MCF 10A (cell line): ENCODE results near the gene PARD3B. TPM values are rescaled to one million over a fixed set of nuclear protein-coding genes. Genes with fewer than 3 reads are reported as not detected.

Experiments used
- BruUV-seq: library from RNA; stranded (reverse); fragments of 400-500 nt; replicated peaks from 2 replicates; lab custom pipeline; 2021; lab: Mats Ljungman, UMichigan
- CTCF ChIA-PET: fragments of 300-600 bp; sonication (Branson Sonifier 250); formaldehyde crosslinking; extraction: SDS; loops from one replicate; lab custom pipeline; 2021; ENCODE audit warnings: antibody characterized with exemption, inconsistent platforms; lab: Yijun Ruan, JAX
- POLR2A ChIA-PET: fragments of 300-600, 350-650 bp; sonication (Branson Sonifier 250); formaldehyde crosslinking; extraction: SDS; loops from one replicate; lab custom pipeline; 2020; ENCODE audit warnings: antibody characterized with exemption, inconsistent platforms; lab: Yijun Ruan, JAX
- DNase-seq: peaks from one replicate; pipeline ENCODE4 v3.0.0-alpha.2; 2018; ENCODE audit not compliant: unreplicated experiment
- H3K27ac Mint-ChIP-seq: one replicate; pipeline ENCODE4 v1.8.0; 2022; ENCODE audit warnings: mild to moderate bottlenecking, low read depth, mixed read lengths; ENCODE audit not compliant: unreplicated experiment
- H3K27me3 Mint-ChIP-seq: one replicate; pipeline ENCODE4 v1.8.0; 2022; ENCODE audit warnings: mixed read lengths; ENCODE audit not compliant: insufficient read depth, unreplicated experiment
- H3K36me3 Mint-ChIP-seq: one replicate; pipeline ENCODE4 v1.8.0; 2022; ENCODE audit warnings: mild to moderate bottlenecking, moderate library complexity, mixed read lengths; ENCODE audit not compliant: insufficient read depth, unreplicated experiment
- H3K4me1 Mint-ChIP-seq: one replicate; pipeline ENCODE4 v1.8.0; 2022; ENCODE audit warnings: mixed read lengths; ENCODE audit not compliant: insufficient read depth, unreplicated experiment
- H3K4me3 Mint-ChIP-seq: one replicate; pipeline ENCODE4 v1.8.0; 2022; ENCODE audit warnings: mild to moderate bottlenecking, moderate library complexity, mixed read lengths; ENCODE audit not compliant: unreplicated experiment
- H3K9me3 Mint-ChIP-seq: one replicate; pipeline ENCODE4 v1.8.0; 2022; ENCODE audit warnings: mixed read lengths; ENCODE audit not compliant: unreplicated experiment
- CTCF ChIP-seq: fragments of 200-600 bp; IDR thresholded peaks from one replicate; pipeline ENCODE4 v1.8.0; 2022; ENCODE audit warnings: antibody characterized with exemption, mild to moderate bottlenecking; ENCODE audit not compliant: unreplicated experiment
- intact Hi-C: fragments of 100-400 bp; cut with micrococcal nuclease; formaldehyde crosslinking; loops from 2 replicates; pipeline ENCODE4 v1.14.1; 2022
- total RNA-seq: library from RNA; stranded (reverse); gene quantifications from 2 replicates; pipeline ENCODE4 v1.2.3, GENCODE V29; 2022

PARD3B gene
- total RNA-seq, 1 experiment from 2014 or later, result 11.6 TPM

GRCh38 chr2:204947405-204947804, 402.1 kb downstream of the PARD3B start:
- Mint-ChIP-seq H3K27me3 (no peaks in the 10 kb centered on the region), H3K4me3 (no peak overlapping the region), H3K36me3 (no peaks in the 10 kb centered on the region), H3K9me3 (peaks cover 29% of the 10 kb centered on the region), H3K27ac (no peak overlapping the region), H3K4me1 (no peaks in the 10 kb centered on the region)
- CTCF ChIA-PET, result no interaction called here
- TF ChIP-seq CTCF, result no peak
- BruUV-seq, result no TSS peak
- no peak for DNase-seq
- POLR2A ChIA-PET, result no interaction called here
- intact Hi-C loops, result no loop called here

DNA sequence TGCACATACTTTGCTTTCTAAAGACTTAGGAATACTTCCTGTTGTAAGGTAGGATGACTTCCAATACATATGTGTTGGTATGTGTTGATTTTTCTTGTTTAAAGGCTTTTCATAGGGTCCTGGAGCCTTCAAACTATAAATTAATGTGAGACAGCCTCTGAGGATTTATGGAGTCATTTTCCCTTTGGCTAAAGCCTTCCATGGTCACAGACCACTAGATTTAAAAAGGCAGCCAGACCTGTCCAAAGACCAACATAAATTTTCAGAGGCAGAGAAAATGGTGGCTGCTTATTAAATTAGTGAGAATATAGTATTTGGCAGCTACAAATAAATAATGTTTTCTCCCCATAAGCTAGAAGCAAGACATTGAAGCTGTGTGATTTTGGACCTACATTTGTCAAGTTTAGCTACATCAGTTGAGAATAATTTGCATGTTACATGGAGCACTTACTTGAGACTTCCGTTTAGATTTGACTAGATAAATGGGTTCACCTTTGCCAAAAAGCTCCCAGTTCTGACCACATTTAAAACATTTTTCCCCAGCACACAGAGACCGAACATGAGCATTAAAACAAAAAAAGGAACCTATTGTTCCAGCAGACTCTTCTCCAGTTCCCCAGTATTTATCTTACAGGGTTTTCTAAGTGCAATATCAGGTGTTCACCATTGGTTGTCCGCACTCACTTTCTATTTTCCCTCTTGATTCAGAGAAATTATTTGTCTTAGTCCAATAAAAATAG, 402.9 kb downstream of the PARD3B start:
- no peak for DNase-seq
- ChIA-PET POLR2A (no interaction called here), CTCF (interaction anchor here (0.6 kb wide), 1 partner anchor 1001 kb away, joined by 4 read pairs; no protein-coding TSS in a partner anchor)
- Mint-ChIP-seq H3K27me3 (no peaks in the 10 kb centered on the region), H3K4me1 (no peaks in the 10 kb centered on the region), H3K36me3 (no peaks in the 10 kb centered on the region), H3K9me3 (peaks cover 29% of the 10 kb centered on the region), H3K4me3 (no peak overlapping the region), H3K27ac (no peak overlapping the region)
- intact Hi-C loops, result no loop called here
- no TSS peak for BruUV-seq
- TF ChIP-seq CTCF, result no peak

DNA sequence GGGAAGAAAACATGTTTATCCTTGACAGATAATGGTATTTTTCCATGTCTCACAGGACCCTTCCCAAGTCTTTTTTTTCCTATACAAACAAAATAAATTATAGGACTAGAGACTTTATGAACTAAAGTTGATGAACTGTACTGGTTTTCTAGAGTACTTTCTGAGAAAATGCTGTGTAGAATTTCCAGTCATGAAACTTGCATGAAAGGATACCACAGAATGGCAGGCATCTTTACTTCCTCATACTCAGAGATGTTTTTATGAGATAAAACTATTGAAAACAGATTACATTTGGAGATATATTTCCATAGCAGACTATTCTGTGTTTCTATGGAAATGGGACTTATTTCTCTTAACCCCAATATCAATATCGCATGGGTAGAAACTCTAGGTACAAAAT, 403.5 kb downstream of the PARD3B start:
- no peak overlapping the region for H3K4me3 Mint-ChIP-seq
- POLR2A ChIA-PET, result no interaction called here
- CTCF ChIA-PET, result interaction anchor here (1.0 kb wide), 1 partner anchor 12 kb away, joined by 3 read pairs; no protein-coding TSS in a partner anchor

More for the DNA sequence above, 403.5 kb downstream of the PARD3B start:
- no peaks in the 10 kb centered on the region for H3K27me3 Mint-ChIP-seq
- DNase-seq, result no peak
- H3K9me3 Mint-ChIP-seq, result peaks cover 25% of the 10 kb centered on the region
- intact Hi-C loops, result no loop called here
- H3K27ac Mint-ChIP-seq, result no peak overlapping the region
- no peaks in the 10 kb centered on the region for H3K4me1 Mint-ChIP-seq
- H3K36me3 Mint-ChIP-seq, result no peaks in the 10 kb centered on the region
- TF ChIP-seq CTCF, result no peak
- no TSS peak for BruUV-seq
